Colonic mucosa (tissue), 4 donors: ENCODE measurements around the gene PLA2G5. TPM values are rescaled to one million over a fixed set of nuclear protein-coding genes. Genes with fewer than 3 reads are reported as not detected.

Source experiments
- DNase-seq: peaks from one replicate; pipeline ENCODE4 v3.0.0-alpha.2; 2020
- H3K27ac ChIP-seq: fragments of 200-600 bp; one replicate; pipeline ENCODE4 v1.8.0; 2021
- H3K27me3 ChIP-seq: fragments of 200-600 bp; one replicate; pipeline ENCODE4 v1.8.0; 2021
- H3K36me3 ChIP-seq: fragments of 200-600 bp; one replicate; pipeline ENCODE4 v1.8.0; 2021
- H3K4me1 ChIP-seq: fragments of 200-600 bp; one replicate; pipeline ENCODE4 v1.8.0; 2021; ENCODE audit warnings: mild to moderate bottlenecking
- H3K4me3 ChIP-seq: fragments of 200-600 bp; one replicate; pipeline ENCODE4 v1.8.0; 2021
- H3K9ac ChIP-seq, 2 donors: one replicate each; pipeline ENCODE4 v1.7.0; 2013; ENCODE audit warnings: control low read depth in 2 of 2, low read depth in 2 of 2, low read length in 2 of 2
- H3K9me3 ChIP-seq: fragments of 200-600 bp; one replicate; pipeline ENCODE4 v1.8.0; 2021
- CTCF ChIP-seq: fragments of 200-600 bp; IDR thresholded peaks from one replicate; pipeline ENCODE4 v1.8.0; 2022; ENCODE audit warnings: antibody characterized with exemption, mild to moderate bottlenecking
- intact Hi-C: fragments of 100-400 bp; cut with DNase I; formaldehyde crosslinking; loops from one replicate; pipeline ENCODE4 v1.14.1; 2022
- total RNA-seq, 2 donors: library from RNA; stranded (reverse); fragmentation: NEBNext Ultra II Directional in 1 of 2; extraction: Animal tissue kit (Norgen Biotek cat#: 25700) in 1 of 2; gene quantifications; one replicate each; pipeline ENCODE4 v1.2.1, GENCODE V29; 2021
- donor health status: healthy.
- donor health status: DM: no; HTN: no; CAD: no.
- donor health status: DM: no; HTN: no; CAD: no.

The PLA2G5 gene
- total RNA-seq, 2 donors from 2014 or later, result 1.8 TPM; not detected in 1

DNA sequence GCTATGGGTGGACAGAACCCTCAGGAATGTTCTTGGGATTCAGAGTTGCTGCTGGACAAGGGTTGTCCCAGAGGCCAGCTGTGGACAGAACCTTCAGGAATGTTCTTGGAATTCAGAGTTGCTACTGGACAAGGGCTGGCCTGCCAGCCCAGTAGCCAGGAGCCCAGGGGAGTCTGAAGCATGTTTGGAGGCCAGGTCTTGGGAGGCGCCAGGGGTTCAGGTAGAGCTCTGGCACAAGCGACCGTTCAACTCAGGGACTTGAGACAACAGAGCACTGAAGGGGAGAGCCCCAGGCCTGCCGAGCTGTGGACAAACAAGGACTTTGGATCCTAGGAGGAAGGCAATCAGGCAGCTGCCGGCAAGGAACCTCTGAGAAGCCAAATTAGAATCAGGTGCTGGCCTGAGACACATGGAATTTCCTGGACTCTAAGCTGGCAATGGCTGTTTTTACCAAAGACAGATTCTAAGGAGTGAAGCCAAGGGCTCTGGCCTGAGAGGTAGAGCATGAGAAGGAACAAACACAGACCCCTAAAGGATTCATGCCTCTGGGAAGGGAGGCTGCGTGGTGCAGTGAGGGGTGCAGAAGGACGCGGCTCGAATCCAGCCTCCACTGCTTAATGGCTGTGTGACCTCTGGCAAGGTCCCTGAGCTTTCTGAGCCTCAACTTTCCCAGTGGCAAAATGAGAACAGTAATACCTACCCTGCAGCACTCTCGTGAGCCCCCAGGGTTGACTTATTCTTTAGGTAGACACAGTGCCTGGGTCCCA lies 13.4 kb downstream of the PLA2G5 start:
- H3K27ac ChIP-seq, result no peak overlapping the region
- no peaks in the 10 kb centered on the region for H3K9me3 ChIP-seq
- no peak overlapping the region for H3K9ac ChIP-seq
- peak; percentile 54 for DNase-seq
- intact Hi-C loops, result no loop called here
- no peak overlapping the region for H3K4me3 ChIP-seq
- no peaks in the 10 kb centered on the region for H3K36me3 ChIP-seq
- no peaks in the 10 kb centered on the region for H3K27me3 ChIP-seq
- no peaks in the 10 kb centered on the region for H3K4me1 ChIP-seq
- no peak for TF ChIP-seq CTCF

DNA sequence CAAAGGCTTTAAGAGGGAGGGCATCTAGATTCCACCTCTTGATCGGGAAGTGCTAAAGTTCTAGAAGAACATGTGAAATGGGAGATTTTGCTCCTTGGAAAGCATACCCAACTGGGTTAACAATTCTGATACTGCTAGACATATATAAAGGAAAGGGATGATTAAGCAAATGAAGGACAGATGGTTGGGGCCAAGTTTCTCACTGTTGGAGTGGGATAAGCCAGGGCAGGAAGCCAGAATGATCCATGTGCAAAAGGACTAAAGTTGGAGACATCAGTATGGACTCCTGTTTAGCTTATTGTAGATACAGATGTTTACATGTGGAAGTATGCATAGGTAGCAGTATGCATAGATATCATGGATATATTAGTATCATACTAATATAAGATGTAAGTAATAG lies 16.8 kb downstream of the PLA2G5 start:
- H3K27me3 ChIP-seq, result no peaks in the 10 kb centered on the region
- intact Hi-C loops, result no loop called here
- H3K4me3 ChIP-seq, result no peak overlapping the region
- no peaks in the 10 kb centered on the region for H3K4me1 ChIP-seq
- no peak overlapping the region for H3K9ac ChIP-seq
- TF ChIP-seq CTCF, result no peak
- no peaks in the 10 kb centered on the region for H3K36me3 ChIP-seq
- no peak overlapping the region for H3K27ac ChIP-seq
- DNase-seq, result no peak
- no peaks in the 10 kb centered on the region for H3K9me3 ChIP-seq

GRCh38 chr1:20087668-20088067 lies 17.7 kb downstream of the PLA2G5 start:
- no peak for TF ChIP-seq CTCF
- no peak overlapping the region for H3K27ac ChIP-seq
- H3K27me3 ChIP-seq, result no peaks in the 10 kb centered on the region
- intact Hi-C loops, result no loop called here
- H3K9ac ChIP-seq, result no peak overlapping the region
- H3K4me3 ChIP-seq, result no peak overlapping the region
- H3K9me3 ChIP-seq, result no peaks in the 10 kb centered on the region
- DNase-seq, result no peak
- H3K36me3 ChIP-seq, result no peaks in the 10 kb centered on the region
- H3K4me1 ChIP-seq, result no peaks in the 10 kb centered on the region

- no peak for TF ChIP-seq CTCF
- H3K27ac ChIP-seq, result no peak overlapping the region
- H3K9me3 ChIP-seq, result no peaks in the 10 kb centered on the region
- H3K4me3 ChIP-seq, result no peak overlapping the region
- H3K27me3 ChIP-seq, result no peaks in the 10 kb centered on the region
- H3K9ac ChIP-seq, result no peak overlapping the region
- H3K36me3 ChIP-seq, result no peaks in the 10 kb centered on the region
- intact Hi-C loops, result no loop called here
- H3K4me1 ChIP-seq, result no peaks in the 10 kb centered on the region
- no peak for DNase-seq
Measured at GRCh38 chr1:20089328-20090077, 19.5 kb downstream of the PLA2G5 start.

- no peak for DNase-seq
- Histone ChIP-seq H3K9ac (no peak overlapping the region), H3K9me3 (no peaks in the 10 kb centered on the region), H3K36me3 (no peaks in the 10 kb centered on the region), H3K27ac (no peak overlapping the region), H3K27me3 (no peaks in the 10 kb centered on the region), H3K4me1 (no peaks in the 10 kb centered on the region), H3K4me3 (no peak overlapping the region)
- no peak for TF ChIP-seq CTCF
- intact Hi-C loops, result no loop called here
Measured at GRCh38 chr1:20090119-20090518, 20.1 kb downstream of the PLA2G5 start.
